PC-9 (cell line): ENCODE results near the gene LMOD3.

Experiments used
- CTCF ChIP-seq: fragments of 200-600 bp; sonication (generic); conservative IDR thresholded peaks from 2 replicates; pipeline ENCODE4 v1.6.1; 2017; ENCODE audit warnings: mixed run types, antibody characterized with exemption, mild to moderate bottlenecking, moderate library complexity
- EZH2 ChIP-seq: fragments of 200-600 bp; sonication (generic); IDR thresholded peaks from 2 replicates; pipeline ENCODE4 v1.8.0; 2017; ENCODE audit warnings: antibody characterized with exemption, low read depth

- TF ChIP-seq CTCF (no peak), EZH2 (no peak)
Measured at GRCh38 chr3:69115731-69116130, 6.7 kb downstream of the LMOD3 start.
